Astrocyte of the cerebellum (primary cell): Measurements from ENCODE around the gene SFXN4.

Experiments used
- DNase-seq: peaks from one replicate; pipeline ENCODE4 v3.0.0-alpha.2; 2011; ENCODE audit warnings: low read depth
- H3K4me3 ChIP-seq: 2 replicates; pipeline ENCODE4 v1.5.1; 2011; ENCODE audit warnings: mild to moderate bottlenecking, low read depth, low read length, moderate library complexity
- CTCF ChIP-seq: IDR thresholded peaks from 2 replicates; pipeline ENCODE4 v1.5.1; 2012; ENCODE audit warnings: low read length, low read depth, moderate library complexity, mild to moderate bottlenecking; ENCODE audit errors: missing control alignments
- in situ Hi-C: cut with HindIII; loops from 2 replicates; pipeline ENCODE4 v1.10.0; 2017; ENCODE audit warnings: low sequenced_read_pairs

SFXN4 gene

GRCh38 chr10:119095640-119096039 lies 69.9 kb downstream of the SFXN4 start:
- in situ Hi-C loops: no loop called here
- TF ChIP-seq CTCF: no peak
- H3K4me3 ChIP-seq: no peak overlapping the region
- no peak for DNase-seq

DNA sequence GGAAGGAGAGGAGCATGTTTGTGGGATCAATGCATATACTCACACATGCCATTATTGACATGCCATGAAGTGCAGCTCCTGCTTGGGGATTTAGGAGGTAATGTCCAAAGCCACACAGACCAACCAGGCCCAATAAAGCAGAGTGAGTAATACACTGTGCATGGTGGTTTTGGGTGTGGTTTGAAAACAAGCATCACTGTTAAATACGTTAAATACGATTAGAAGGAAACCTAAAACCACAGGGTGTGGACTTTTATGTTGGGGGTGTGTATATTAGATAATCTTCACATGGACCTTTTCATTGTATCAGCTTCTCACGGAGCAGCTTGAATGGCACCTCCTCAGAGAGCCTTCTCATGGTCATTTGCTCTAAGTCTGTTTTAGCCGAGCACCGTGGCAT lies 74.5 kb downstream of the SFXN4 start:
- no peak overlapping the region for H3K4me3 ChIP-seq
- TF ChIP-seq CTCF: no peak
- DNase-seq: peak; percentile 37
- in situ Hi-C loops: no loop called here
